ENCODE results near the gene XRCC4.
"Not testable (repeated sequence)": the region's sequence is repeated elsewhere in the genome, so short reads cannot be mapped to it uniquely, and the experiment has no call there.

XRCC4 gene

GRCh38 chr5:83066548-83067110, 10.7 kb upstream of the XRCC4 start:
- Histone ChIP-seq H3K36me3 (ENCODE audit: control insufficient read depth, insufficient read depth, low read length) (no peaks in the 10 kb centered on the region), H3K9ac (ENCODE audit: low read length) (no peak overlapping the region), H3K79me2 (ENCODE audit: control insufficient read depth, insufficient read depth, low read length) (peaks cover 34% of the 10 kb centered on the region), H2BK15ac (replicated peaks; ENCODE audit: low read depth) (no peak overlapping the region), H3K4ac (ENCODE audit: low read depth, low read length) (no peak overlapping the region), H3K4me3 (ENCODE audit: low read length) (no peak overlapping the region), H2BK5ac (ENCODE audit: low read length) (no peak overlapping the region), H2AK5ac (ENCODE audit: low read length) (no peak overlapping the region), H3K79me1 (ENCODE audit: low read length) (peaks cover 2% of the 10 kb centered on the region), H4K5ac (ENCODE audit: low read length) (no peak overlapping the region), H3K4me1 (ENCODE audit: control insufficient read depth, low read depth, low read length) (no peaks in the 10 kb centered on the region), H4K8ac (ENCODE audit: low read depth, low read length) (no peak overlapping the region), H3K27ac (ENCODE audit: low read depth, low read length) (no peak overlapping the region), H2BK120ac (ENCODE audit: low read depth, low read length) (no peak overlapping the region), H3K23ac (ENCODE audit: low read length) (no peak overlapping the region), H3K27me3 (ENCODE audit: insufficient read depth, low read length, poor library complexity) (no peaks in the 10 kb centered on the region), H3K56ac (ENCODE audit: low read length) (no peak overlapping the region), H3K4me2 (ENCODE audit: low read length) (no peak overlapping the region), H3K18ac (ENCODE audit: low read length) (no peak overlapping the region)
- DNase-seq = peak; percentile 53
- no CpG with 5 or more reads among the region's 3 CpGs for WGBS (ENCODE audit: extremely low coverage, insufficient coverage, low lambda C conversion rate)

GRCh38 chr5:83067377-83067776, 10.0 kb upstream of the XRCC4 start:
- H3K79me1 ChIP-seq (ENCODE audit: low read length); H3K27ac ChIP-seq (ENCODE audit: low read depth, low read length); H3K23ac ChIP-seq (ENCODE audit: low read length); H2BK15ac ChIP-seq (replicated peaks; ENCODE audit: low read depth); DNase-seq; H3K18ac ChIP-seq (ENCODE audit: low read length); H2BK120ac ChIP-seq (ENCODE audit: low read depth, low read length); H3K9ac ChIP-seq (ENCODE audit: low read length); H3K56ac ChIP-seq (ENCODE audit: low read length); H3K27me3 ChIP-seq (ENCODE audit: insufficient read depth, low read length, poor library complexity); H2AK5ac ChIP-seq (ENCODE audit: low read length); H2BK5ac ChIP-seq (ENCODE audit: low read length); H3K4ac ChIP-seq (ENCODE audit: low read depth, low read length); H4K5ac ChIP-seq (ENCODE audit: low read length); H4K8ac ChIP-seq (ENCODE audit: low read depth, low read length); H3K36me3 ChIP-seq (ENCODE audit: control insufficient read depth, insufficient read depth, low read length); H3K4me2 ChIP-seq (ENCODE audit: low read length); H3K4me1 ChIP-seq (ENCODE audit: control insufficient read depth, low read depth, low read length); H3K4me3 ChIP-seq (ENCODE audit: low read length): not testable (repeated sequence)
- no CpG with 5 or more reads among the region's 4 CpGs for WGBS (ENCODE audit: extremely low coverage, insufficient coverage, low lambda C conversion rate)
- peaks cover 42% of the 10 kb centered on the region for H3K79me2 ChIP-seq (ENCODE audit: control insufficient read depth, insufficient read depth, low read length)

GRCh38 chr5:83069096-83069799, 8.1 kb upstream of the XRCC4 start:
- Histone ChIP-seq H4K5ac (ENCODE audit: low read length) (no peak overlapping the region), H3K9ac (ENCODE audit: low read length) (no peak overlapping the region), H3K36me3 (ENCODE audit: control insufficient read depth, insufficient read depth, low read length) (no peaks in the 10 kb centered on the region), H3K4me2 (ENCODE audit: low read length) (no peak overlapping the region), H3K4me1 (ENCODE audit: control insufficient read depth, low read depth, low read length) (no peaks in the 10 kb centered on the region), H4K8ac (ENCODE audit: low read depth, low read length) (no peak overlapping the region), H3K79me2 (ENCODE audit: control insufficient read depth, insufficient read depth, low read length) (peaks cover 60% of the 10 kb centered on the region), H3K27me3 (ENCODE audit: insufficient read depth, low read length, poor library complexity) (no peaks in the 10 kb centered on the region), H3K18ac (ENCODE audit: low read length) (no peak overlapping the region), H2BK15ac (replicated peaks; ENCODE audit: low read depth) (no peak overlapping the region), H2BK120ac (ENCODE audit: low read depth, low read length) (no peak overlapping the region), H3K4ac (ENCODE audit: low read depth, low read length) (no peak overlapping the region), H2AK5ac (ENCODE audit: low read length) (no peak overlapping the region), H3K56ac (ENCODE audit: low read length) (no peak overlapping the region), H3K27ac (ENCODE audit: low read depth, low read length) (no peak overlapping the region), H3K79me1 (ENCODE audit: low read length) (peaks cover 4% of the 10 kb centered on the region), H2BK5ac (ENCODE audit: low read length) (no peak overlapping the region), H3K4me3 (ENCODE audit: low read length) (no peak overlapping the region), H3K23ac (ENCODE audit: low read length) (no peak overlapping the region)
- DNase-seq = no peak
- WGBS (ENCODE audit: extremely low coverage, insufficient coverage, low lambda C conversion rate) = no CpG with 5 or more reads among the region's 2 CpGs

GRCh38 chr5:83071286-83072051, 5.9 kb upstream of the XRCC4 start:
- no peak overlapping the region for H4K8ac ChIP-seq (ENCODE audit: low read depth, low read length)
- no peak overlapping the region for H3K4me2 ChIP-seq (ENCODE audit: low read length)
- H2BK120ac ChIP-seq (ENCODE audit: low read depth, low read length) = no peak overlapping the region
- H2AK5ac ChIP-seq (ENCODE audit: low read length) = no peak overlapping the region
- H3K4ac ChIP-seq (ENCODE audit: low read depth, low read length) = no peak overlapping the region
- H3K9ac ChIP-seq (ENCODE audit: low read length) = no peak overlapping the region
- no peak overlapping the region for H3K4me3 ChIP-seq (ENCODE audit: low read length)
- H3K79me2 ChIP-seq (ENCODE audit: control insufficient read depth, insufficient read depth, low read length) = peaks cover 76% of the 10 kb centered on the region
- H3K27ac ChIP-seq (ENCODE audit: low read depth, low read length) = no peak overlapping the region
- WGBS (ENCODE audit: extremely low coverage, insufficient coverage, low lambda C conversion rate) = no CpG with 5 or more reads among the region's 2 CpGs
- H3K18ac ChIP-seq (ENCODE audit: low read length) = no peak overlapping the region
- no peak for DNase-seq
- no peak overlapping the region for H4K5ac ChIP-seq (ENCODE audit: low read length)
- no peak overlapping the region for H3K23ac ChIP-seq (ENCODE audit: low read length)
- no peaks in the 10 kb centered on the region for H3K36me3 ChIP-seq (ENCODE audit: control insufficient read depth, insufficient read depth, low read length)
- no peaks in the 10 kb centered on the region for H3K27me3 ChIP-seq (ENCODE audit: insufficient read depth, low read length, poor library complexity)
- H3K79me1 ChIP-seq (ENCODE audit: low read length) = peaks cover 4% of the 10 kb centered on the region
- H3K4me1 ChIP-seq (ENCODE audit: control insufficient read depth, low read depth, low read length) = no peaks in the 10 kb centered on the region
- H3K56ac ChIP-seq (ENCODE audit: low read length) = no peak overlapping the region
- no peak overlapping the region for H2BK15ac ChIP-seq (replicated peaks; ENCODE audit: low read depth)
- no peak overlapping the region for H2BK5ac ChIP-seq (ENCODE audit: low read length)

GRCh38 chr5:83072966-83073365, 4.4 kb upstream of the XRCC4 start:
- no peak overlapping the region for H4K5ac ChIP-seq (ENCODE audit: low read length)
- no peak overlapping the region for H2BK15ac ChIP-seq (replicated peaks; ENCODE audit: low read depth)
- no peak overlapping the region for H3K4me2 ChIP-seq (ENCODE audit: low read length)
- no peaks in the 10 kb centered on the region for H3K36me3 ChIP-seq (ENCODE audit: control insufficient read depth, insufficient read depth, low read length)
- H3K27me3 ChIP-seq (ENCODE audit: insufficient read depth, low read length, poor library complexity) = no peaks in the 10 kb centered on the region
- no peak overlapping the region for H2BK120ac ChIP-seq (ENCODE audit: low read depth, low read length)
- no CpG with 5 or more reads among the region's 6 CpGs for WGBS (ENCODE audit: extremely low coverage, insufficient coverage, low lambda C conversion rate)
- H3K4ac ChIP-seq (ENCODE audit: low read depth, low read length) = no peak overlapping the region
- peaks cover 2% of the 10 kb centered on the region for H3K79me1 ChIP-seq (ENCODE audit: low read length)
- H3K4me1 ChIP-seq (ENCODE audit: control insufficient read depth, low read depth, low read length) = no peaks in the 10 kb centered on the region
- no peak overlapping the region for H4K8ac ChIP-seq (ENCODE audit: low read depth, low read length)
- no peak for DNase-seq
- no peak overlapping the region for H3K56ac ChIP-seq (ENCODE audit: low read length)
- no peak overlapping the region for H3K4me3 ChIP-seq (ENCODE audit: low read length)
- H2AK5ac ChIP-seq (ENCODE audit: low read length) = no peak overlapping the region
- H3K18ac ChIP-seq (ENCODE audit: low read length) = no peak overlapping the region
- H3K27ac ChIP-seq (ENCODE audit: low read depth, low read length) = no peak overlapping the region
- no peak overlapping the region for H2BK5ac ChIP-seq (ENCODE audit: low read length)
- H3K79me2 ChIP-seq (ENCODE audit: control insufficient read depth, insufficient read depth, low read length) = peaks cover 74% of the 10 kb centered on the region
- no peak overlapping the region for H3K23ac ChIP-seq (ENCODE audit: low read length)
- no peak overlapping the region for H3K9ac ChIP-seq (ENCODE audit: low read length)
